Measurements from ENCODE around the gene RAVER2. TPM values are rescaled to one million over a fixed set of nuclear protein-coding genes. Genes with fewer than 3 reads are reported as not detected.
A peak's percentile ranks its signal among the peaks of the same experiment; 100 is the strongest.
"Not testable (repeated sequence)": the region's sequence is repeated elsewhere in the genome, so short reads cannot be mapped to it uniquely, and the experiment has no call there.

Gene RAVER2
- total RNA-seq, 1 donor from 2014 or later = 0.36 TPM

GRCh38 chr1:64790832-64791487, 46.1 kb downstream of the RAVER2 start:
- Mint-ChIP-seq H3K4me3 (no peak overlapping the region), H3K9me3 (peaks cover 14% of the 10 kb centered on the region), H3K27me3 (ENCODE audit: insufficient read depth) (no peaks in the 10 kb centered on the region), H3K4me1 (ENCODE audit: low read depth) (no peaks in the 10 kb centered on the region), H3K36me3 (ENCODE audit: low read depth) (no peaks in the 10 kb centered on the region), H3K27ac (no peak overlapping the region)
- intact Hi-C loops (cut with micrococcal nuclease) = no loop called here
- no peak for DNase-seq (ENCODE audit: low spot score)

DNA sequence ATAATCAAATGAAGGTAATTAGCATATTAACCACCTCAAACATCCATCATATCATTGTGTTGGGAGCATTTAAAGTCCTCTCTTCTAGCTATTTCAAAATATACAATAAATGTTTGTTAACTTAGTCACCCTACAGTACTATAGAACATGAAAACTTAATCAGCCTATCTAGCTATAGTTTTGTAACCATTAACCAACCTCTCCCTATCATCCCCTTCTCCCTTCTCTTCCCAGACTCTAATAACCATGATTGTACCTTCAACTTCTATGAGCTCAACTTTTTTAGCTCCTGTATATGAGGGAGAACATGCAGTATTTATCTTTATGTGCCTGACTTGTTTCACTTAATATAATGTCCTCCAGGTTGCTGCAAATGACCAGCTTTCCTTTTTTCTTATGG, 54.0 kb downstream of the RAVER2 start:
- Mint-ChIP-seq H3K27ac (no peak overlapping the region), H3K36me3 (ENCODE audit: low read depth) (no peaks in the 10 kb centered on the region), H3K4me1 (ENCODE audit: low read depth) (no peaks in the 10 kb centered on the region), H3K9me3 (no peaks in the 10 kb centered on the region), H3K27me3 (ENCODE audit: insufficient read depth) (peaks cover 5% of the 10 kb centered on the region), H3K4me3 (no peak overlapping the region)
- DNase-seq (ENCODE audit: low spot score) = no peak
- intact Hi-C loops (cut with micrococcal nuclease) = no loop called here

DNA sequence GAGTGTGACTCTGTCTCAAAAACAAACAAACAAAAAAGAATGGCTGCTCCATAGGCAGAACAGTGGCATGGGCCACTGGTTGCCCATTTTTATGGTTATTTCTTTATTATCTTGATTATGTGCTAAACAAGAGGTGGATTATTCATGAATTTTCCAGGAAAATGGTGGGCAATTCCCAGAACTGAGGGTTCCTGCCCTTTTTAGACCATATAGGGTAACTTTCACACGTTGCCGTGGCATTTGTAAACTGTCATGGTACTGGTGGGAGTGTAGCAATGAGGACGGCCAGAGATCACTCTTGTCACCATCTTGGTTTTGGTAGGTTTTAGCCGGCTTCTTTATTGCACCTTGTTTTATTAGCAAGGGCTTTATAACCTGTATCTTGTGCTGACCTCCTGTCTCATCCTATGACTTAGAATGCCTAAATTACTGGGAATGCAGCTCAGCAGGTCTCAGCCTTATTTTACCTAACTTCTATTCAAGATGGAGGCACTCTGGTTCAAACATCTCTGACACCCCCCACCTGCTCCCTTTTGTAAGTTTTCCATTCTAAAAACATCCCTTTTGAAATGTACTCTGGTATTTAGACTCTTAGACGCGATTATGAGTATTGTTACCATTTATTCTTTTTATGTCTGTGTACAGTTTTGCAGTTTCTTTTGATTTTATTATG, 57.1 kb downstream of the RAVER2 start:
- Mint-ChIP-seq H3K4me1 (ENCODE audit: low read depth) (no peaks in the 10 kb centered on the region), H3K4me3 (no peak overlapping the region), H3K36me3 (ENCODE audit: low read depth) (no peaks in the 10 kb centered on the region), H3K9me3 (no peaks in the 10 kb centered on the region), H3K27me3 (ENCODE audit: insufficient read depth) (peaks cover 4% of the 10 kb centered on the region), H3K27ac (no peak overlapping the region)
- no peak for DNase-seq (ENCODE audit: low spot score)
- intact Hi-C loops (cut with micrococcal nuclease) = no loop called here

DNA sequence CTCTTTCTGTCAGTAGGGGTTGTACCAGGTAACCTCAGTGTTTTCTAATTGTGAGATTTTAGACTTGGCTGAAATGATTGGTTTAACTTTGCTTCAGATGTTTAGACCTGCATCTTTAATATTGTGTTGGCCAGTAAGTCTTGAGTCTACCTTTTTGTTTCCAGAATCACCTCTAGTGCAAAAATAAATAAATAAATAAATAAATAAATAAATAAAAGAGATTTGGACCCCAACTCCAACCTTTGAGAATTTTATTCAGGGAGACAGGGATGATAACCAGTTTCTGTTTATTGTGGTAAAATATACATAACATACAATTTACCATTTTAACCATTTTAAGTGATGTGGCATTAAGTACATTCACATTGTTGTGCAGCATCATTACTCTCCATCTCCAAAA, 64.4 kb downstream of the RAVER2 start:
- intact Hi-C loops (cut with micrococcal nuclease) = no loop called here
- no peaks in the 10 kb centered on the region for H3K27me3 Mint-ChIP-seq (ENCODE audit: insufficient read depth)
- H3K4me3 Mint-ChIP-seq = no peak overlapping the region
- no peaks in the 10 kb centered on the region for H3K9me3 Mint-ChIP-seq
- H3K27ac Mint-ChIP-seq = no peak overlapping the region
- H3K36me3 Mint-ChIP-seq (ENCODE audit: low read depth) = no peaks in the 10 kb centered on the region
- no peak for DNase-seq (ENCODE audit: low spot score)
- no peaks in the 10 kb centered on the region for H3K4me1 Mint-ChIP-seq (ENCODE audit: low read depth)

- DNase-seq (ENCODE audit: low spot score) = no peak
- Mint-ChIP-seq H3K4me1 (ENCODE audit: low read depth) (no peaks in the 10 kb centered on the region), H3K9me3 (no peaks in the 10 kb centered on the region), H3K4me3 (no peak overlapping the region), H3K27ac (no peak overlapping the region), H3K36me3 (ENCODE audit: low read depth) (no peaks in the 10 kb centered on the region), H3K27me3 (ENCODE audit: insufficient read depth) (no peaks in the 10 kb centered on the region)
- intact Hi-C loops (cut with micrococcal nuclease) = no loop called here
Measured at GRCh38 chr1:64810001-64810400, 65.1 kb downstream of the RAVER2 start.

DNA sequence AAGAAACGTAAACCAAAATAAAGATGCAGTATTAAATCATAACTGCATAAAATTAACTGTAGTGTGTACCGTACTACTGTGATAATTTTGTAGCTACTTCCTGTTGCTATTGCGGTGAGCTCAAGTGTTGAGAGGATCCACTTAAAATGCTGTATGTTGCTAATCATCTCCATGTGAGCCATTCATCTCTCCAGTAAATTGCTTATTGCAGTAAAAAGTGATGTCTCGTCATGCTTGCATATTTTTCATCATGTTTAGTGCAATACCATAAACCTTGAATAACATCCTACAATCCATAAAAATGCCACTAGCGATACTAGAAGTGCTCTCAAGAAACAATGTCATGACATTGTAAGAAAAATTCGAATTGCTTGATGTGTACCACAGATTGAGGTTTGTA, 66.3 kb downstream of the RAVER2 start:
- H3K4me1 Mint-ChIP-seq (ENCODE audit: low read depth) = no peaks in the 10 kb centered on the region
- H3K27me3 Mint-ChIP-seq (ENCODE audit: insufficient read depth) = peaks cover 1% of the 10 kb centered on the region
- no peak for DNase-seq (ENCODE audit: low spot score)
- no peak overlapping the region for H3K4me3 Mint-ChIP-seq
- H3K27ac Mint-ChIP-seq = no peak overlapping the region
- no peaks in the 10 kb centered on the region for H3K36me3 Mint-ChIP-seq (ENCODE audit: low read depth)
- intact Hi-C loops (cut with micrococcal nuclease) = no loop called here
- H3K9me3 Mint-ChIP-seq = no peaks in the 10 kb centered on the region

DNA sequence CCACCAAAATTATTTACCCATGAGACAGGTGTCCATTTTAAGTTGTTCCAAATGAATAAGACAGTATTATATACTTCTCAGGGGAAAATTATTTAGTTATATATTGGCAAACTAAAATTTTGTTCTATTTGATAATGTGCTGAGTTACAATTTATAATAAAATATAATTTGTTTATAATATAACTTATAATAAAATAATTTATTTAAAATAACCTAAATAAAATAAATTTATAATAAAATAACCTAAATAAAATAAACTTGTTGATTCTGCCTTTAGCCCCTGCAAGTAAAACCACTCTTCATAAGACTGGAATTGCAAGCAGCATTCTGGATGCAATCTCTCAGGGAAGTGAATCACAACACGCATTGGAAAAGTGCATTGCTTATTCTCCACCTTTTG, 69.6 kb downstream of the RAVER2 start:
- Mint-ChIP-seq H3K36me3 (ENCODE audit: low read depth) (no peaks in the 10 kb centered on the region), H3K27ac (no peak overlapping the region), H3K4me1 (ENCODE audit: low read depth) (no peaks in the 10 kb centered on the region), H3K27me3 (ENCODE audit: insufficient read depth) (peaks cover 6% of the 10 kb centered on the region), H3K9me3 (peaks cover 3% of the 10 kb centered on the region), H3K4me3 (no peak overlapping the region)
- DNase-seq (ENCODE audit: low spot score) = no peak
- intact Hi-C loops (cut with micrococcal nuclease) = no loop called here

DNA sequence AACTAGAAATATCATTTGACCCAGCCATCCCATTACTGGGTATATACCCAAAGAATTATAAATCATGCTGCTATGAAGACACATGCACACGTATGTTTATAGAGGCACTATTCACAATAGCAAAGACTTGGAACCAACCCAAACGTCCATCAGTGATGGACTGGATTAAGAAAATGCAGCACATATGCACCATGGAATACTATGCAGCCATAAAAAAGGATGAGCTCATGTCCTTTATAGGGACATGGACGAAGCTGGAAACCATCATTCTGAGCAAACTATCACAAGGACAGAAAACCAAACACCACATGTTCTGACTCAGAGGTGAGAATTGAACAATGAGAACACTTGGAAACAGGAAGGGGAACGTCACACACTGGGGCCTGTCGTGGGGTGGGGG, 72.5 kb downstream of the RAVER2 start:
- intact Hi-C loops (cut with micrococcal nuclease); H3K27me3 Mint-ChIP-seq (ENCODE audit: insufficient read depth); DNase-seq (ENCODE audit: low spot score); H3K4me3 Mint-ChIP-seq; H3K27ac Mint-ChIP-seq; H3K36me3 Mint-ChIP-seq (ENCODE audit: low read depth); H3K9me3 Mint-ChIP-seq; H3K4me1 Mint-ChIP-seq (ENCODE audit: low read depth): not testable (repeated sequence)

DNA sequence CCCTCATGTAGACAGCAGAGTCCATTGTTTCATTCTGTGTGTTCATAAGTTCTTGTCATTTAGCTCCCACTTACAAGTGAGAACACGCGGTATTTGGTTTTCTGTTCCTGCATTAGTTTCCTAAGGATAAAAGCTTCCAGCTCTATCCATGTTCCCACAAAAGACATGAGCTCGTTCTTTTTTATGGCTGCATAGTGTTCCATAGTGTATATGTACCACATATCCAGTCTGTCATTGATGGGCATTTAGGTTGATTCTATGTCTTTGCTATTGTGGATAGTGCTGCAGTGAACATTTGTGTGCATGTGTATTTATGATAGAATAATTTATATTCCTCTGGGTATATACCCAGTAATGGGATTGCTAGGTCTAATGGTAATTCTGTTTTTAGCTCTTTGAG, 75.7 kb downstream of the RAVER2 start:
- H3K9me3 Mint-ChIP-seq; H3K27ac Mint-ChIP-seq; H3K36me3 Mint-ChIP-seq (ENCODE audit: low read depth); DNase-seq (ENCODE audit: low spot score); intact Hi-C loops (cut with micrococcal nuclease); H3K4me1 Mint-ChIP-seq (ENCODE audit: low read depth); H3K4me3 Mint-ChIP-seq: not testable (repeated sequence)
- H3K27me3 Mint-ChIP-seq (ENCODE audit: insufficient read depth) = peaks cover 10% of the 10 kb centered on the region

- peaks cover 2% of the 10 kb centered on the region for H3K36me3 Mint-ChIP-seq (ENCODE audit: low read depth)
- intact Hi-C loops (cut with micrococcal nuclease) = no loop called here
- no peak overlapping the region for H3K27ac Mint-ChIP-seq
- no peaks in the 10 kb centered on the region for H3K9me3 Mint-ChIP-seq
- no peak for DNase-seq (ENCODE audit: low spot score)
- H3K4me1 Mint-ChIP-seq (ENCODE audit: low read depth) = peaks cover 23% of the 10 kb centered on the region
- H3K27me3 Mint-ChIP-seq (ENCODE audit: insufficient read depth) = peaks cover 7% of the 10 kb centered on the region
- no peak overlapping the region for H3K4me3 Mint-ChIP-seq
Measured at GRCh38 chr1:64822621-64823020, 77.7 kb downstream of the RAVER2 start.

DNA sequence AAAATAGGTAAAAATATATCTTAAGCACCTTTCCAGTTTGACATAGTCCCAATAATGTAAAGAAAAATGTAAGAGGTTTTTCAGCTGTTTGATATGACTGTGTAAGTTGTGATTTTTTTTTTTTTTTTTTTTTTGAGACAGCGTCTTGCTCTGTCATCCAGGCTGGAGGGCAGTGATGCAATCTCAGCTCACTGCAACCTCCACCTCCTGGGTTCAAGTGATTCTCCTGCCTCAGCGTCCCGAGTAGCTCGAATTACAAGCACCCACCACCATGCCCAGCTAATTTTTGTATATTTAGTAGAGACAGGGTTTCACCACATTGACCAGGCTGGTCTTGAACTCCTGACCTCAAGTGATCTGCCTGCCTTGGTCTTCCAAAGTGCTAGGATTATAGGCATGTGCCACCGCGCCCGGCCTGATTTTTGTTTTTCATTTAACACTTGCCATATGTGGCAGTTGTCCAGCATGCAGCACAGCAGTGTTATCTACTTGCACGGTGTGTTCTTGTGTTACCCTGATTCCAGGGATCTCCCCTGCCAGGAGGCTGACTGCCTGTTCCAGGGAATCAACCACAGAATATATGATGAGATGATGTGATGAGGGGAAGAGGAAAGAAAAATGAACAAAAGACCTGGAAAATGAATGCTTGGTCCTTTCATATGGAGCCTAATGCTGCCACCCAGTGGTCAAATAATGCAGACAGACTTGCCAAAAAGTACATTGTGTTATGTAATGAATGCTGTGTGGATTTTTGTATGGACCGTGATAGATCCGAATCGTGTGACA, 79.0 kb downstream of the RAVER2 start:
- peak; percentile 19 for DNase-seq (ENCODE audit: low spot score)
- H3K27me3 Mint-ChIP-seq (ENCODE audit: insufficient read depth) = peaks cover 7% of the 10 kb centered on the region
- H3K9me3 Mint-ChIP-seq = no peaks in the 10 kb centered on the region
- peaks cover 36% of the 10 kb centered on the region for H3K4me1 Mint-ChIP-seq (ENCODE audit: low read depth)
- peaks cover 2% of the 10 kb centered on the region for H3K36me3 Mint-ChIP-seq (ENCODE audit: low read depth)
- H3K4me3 Mint-ChIP-seq = no peak overlapping the region
- intact Hi-C loops (cut with micrococcal nuclease) = loop anchor here (1.0 to 2.0 kb wide), 4 partner anchors 79 to 251 kb away; partner anchors contain the start of gene RAVER2
- H3K27ac Mint-ChIP-seq = no peak overlapping the region

- Mint-ChIP-seq H3K27me3 (ENCODE audit: insufficient read depth) (peaks cover 2% of the 10 kb centered on the region), H3K27ac (peak overlapping the region; percentile 50), H3K9me3 (no peaks in the 10 kb centered on the region), H3K36me3 (ENCODE audit: low read depth) (peaks cover 5% of the 10 kb centered on the region), H3K4me1 (ENCODE audit: low read depth) (peaks cover 51% of the 10 kb centered on the region), H3K4me3 (no peak overlapping the region)
- intact Hi-C loops (cut with micrococcal nuclease) = loop anchor here (5.0 kb wide), 1 partner anchor 140 kb away; the partner anchor contains the start of gene JAK1
- DNase-seq (ENCODE audit: low spot score) = peak; percentile 9
Measured at GRCh38 chr1:64826991-64827390, 82.1 kb downstream of the RAVER2 start.

- H3K36me3 Mint-ChIP-seq (ENCODE audit: low read depth) = peaks cover 16% of the 10 kb centered on the region
- H3K27me3 Mint-ChIP-seq (ENCODE audit: insufficient read depth) = peaks cover 2% of the 10 kb centered on the region
- H3K9me3 Mint-ChIP-seq = no peaks in the 10 kb centered on the region
- no peak overlapping the region for H3K4me3 Mint-ChIP-seq
- intact Hi-C loops (cut with micrococcal nuclease) = loop anchor here (5.0 kb wide), 1 partner anchor 138 kb away; the partner anchor contains the start of gene JAK1
- H3K4me1 Mint-ChIP-seq (ENCODE audit: low read depth) = peaks cover 51% of the 10 kb centered on the region
- DNase-seq (ENCODE audit: low spot score) = no peak
- H3K27ac Mint-ChIP-seq = peak overlapping the region; percentile 15
Measured at GRCh38 chr1:64828829-64829228, 84.0 kb downstream of the RAVER2 start.
